Neuronal stem cell (in vitro differentiated cells): ENCODE results near the gene MACROD2.

Experiments used
- DNase-seq: peaks from one replicate; pipeline ENCODE4 v3.0.0-alpha.2; 2013; ENCODE audit warnings: low spot score
- H2AFZ ChIP-seq: one replicate; pipeline ENCODE4 v1.6.1; 2013; ENCODE audit warnings: mild to moderate bottlenecking, low read length, inconsistent platforms
- H2AK5ac ChIP-seq: 2 replicates; pipeline ENCODE4 v1.6.1; 2013; ENCODE audit warnings: low read depth, mild to moderate bottlenecking, inconsistent platforms, low read length, moderate library complexity, mixed read lengths
- H2BK120ac ChIP-seq: 2 replicates; pipeline ENCODE4 v1.6.1; 2013; ENCODE audit warnings: low read depth, mild to moderate bottlenecking, inconsistent platforms, low read length, moderate library complexity, mixed read lengths
- H2BK12ac ChIP-seq: one replicate; pipeline ENCODE4 v1.6.1; 2013; ENCODE audit warnings: low read length, inconsistent platforms
- H2BK15ac ChIP-seq: 2 replicates; pipeline ENCODE4 v1.6.1; 2013; ENCODE audit warnings: mild to moderate bottlenecking, low read length, inconsistent platforms, mixed read lengths
- H2BK5ac ChIP-seq: one replicate; pipeline ENCODE4 v1.6.1; 2013; ENCODE audit warnings: inconsistent platforms, mild to moderate bottlenecking, low read length, moderate library complexity
- H3K14ac ChIP-seq: one replicate; pipeline ENCODE4 v1.6.1; 2013; ENCODE audit warnings: low read length, inconsistent platforms
- H3K18ac ChIP-seq: 2 replicates; pipeline ENCODE4 v1.6.1; 2013; ENCODE audit warnings: low read length, inconsistent platforms
- H3K23ac ChIP-seq: 2 replicates; pipeline ENCODE4 v1.6.1; 2013; ENCODE audit warnings: low read depth, mild to moderate bottlenecking, mixed read lengths, low read length, inconsistent platforms; ENCODE audit not compliant: poor library complexity
- H3K27ac ChIP-seq: replicated peaks from 3 replicates; pipeline ENCODE4 v1.5.1; 2013; ENCODE audit warnings: low read length, inconsistent platforms
- H3K27me3 ChIP-seq, 3 experiments: 2 replicates each; pipeline ENCODE4 v1.6.1; 2013; ENCODE audit warnings: low read length in 3 of 3, mild to moderate bottlenecking in 2 of 3, inconsistent platforms in 1 of 3, low read depth in 1 of 3, mixed read lengths in 1 of 3, moderate library complexity in 1 of 3; ENCODE audit not compliant: control insufficient read depth in 3 of 3, insufficient read depth in 3 of 3
- H3K36me3 ChIP-seq, 2 donors: replicated peaks in 1 of 2; 2 replicates each; pipeline ENCODE4 v1.6.1; 2013; ENCODE audit warnings: low read length in 2 of 2; ENCODE audit not compliant: control insufficient read depth in 2 of 2, insufficient read depth in 2 of 2
- H3K4ac ChIP-seq: 2 replicates; pipeline ENCODE4 v1.6.1; 2013; ENCODE audit warnings: inconsistent platforms, mild to moderate bottlenecking, low read length, moderate library complexity
- H3K4me1 ChIP-seq, 2 donors: 1 replicate in 1 of 2; 2 replicates in 1 of 2; pipeline ENCODE4 v1.6.1; 2013; ENCODE audit warnings: low read length in 2 of 2, low read depth in 1 of 2; ENCODE audit not compliant: control insufficient read depth in 2 of 2, insufficient read depth in 1 of 2
- H3K4me2 ChIP-seq: one replicate; pipeline ENCODE4 v1.6.1; 2013; ENCODE audit warnings: mild to moderate bottlenecking, low read length, inconsistent platforms; ENCODE audit not compliant: insufficient read depth, poor library complexity, severe bottlenecking
- H3K4me3 ChIP-seq, 2 donors: 2 replicates each; pipeline ENCODE4 v1.5.1; 2013; ENCODE audit warnings: low read length in 2 of 2, mild to moderate bottlenecking in 2 of 2, inconsistent platforms in 1 of 2, moderate library complexity in 1 of 2
- H3K79me1 ChIP-seq: one replicate; pipeline ENCODE4 v1.6.1; 2013; ENCODE audit warnings: low read depth, mild to moderate bottlenecking, inconsistent platforms, low read length, moderate library complexity
- H3K9ac ChIP-seq: one replicate; pipeline ENCODE4 v1.6.1; 2013; ENCODE audit warnings: mild to moderate bottlenecking, low read depth, low read length, inconsistent platforms; ENCODE audit not compliant: poor library complexity
- H3K9me3 ChIP-seq, 2 donors: replicated peaks in 1 of 2; 2 replicates each; pipeline versions ENCODE3 to v1.6.1; 2013; ENCODE audit warnings: low read length in 2 of 2, mild to moderate bottlenecking in 2 of 2, inconsistent platforms in 1 of 2, low read depth in 1 of 2, mixed read lengths in 1 of 2, moderate library complexity in 1 of 2; ENCODE audit not compliant: control insufficient read depth in 2 of 2, insufficient read depth in 1 of 2
- H4K8ac ChIP-seq: one replicate; pipeline ENCODE4 v1.6.1; 2013; ENCODE audit warnings: low read depth, mild to moderate bottlenecking, inconsistent platforms, low read length, moderate library complexity
- H4K91ac ChIP-seq: one replicate; pipeline ENCODE4 v1.6.1; 2013; ENCODE audit warnings: low read length, low read depth, mild to moderate bottlenecking, inconsistent platforms; ENCODE audit not compliant: poor library complexity
- WGBS, 2 donors: extraction: QIAGEN DNeasy Blood & Tissue Kit; methylation state at CpG; one replicate each; pipeline ENCODE4 v1.1.7; 2013; ENCODE audit warnings: missing lambda C conversion rate in 2 of 2, mixed read lengths in 1 of 2; ENCODE audit not compliant: insufficient read length in 2 of 2, insufficient replicate concordance in 1 of 2; ENCODE audit errors: extremely low coverage in 2 of 2; 5-methylcytosine and 5-hydroxymethylcytosine counted together

MACROD2 gene

DNA sequence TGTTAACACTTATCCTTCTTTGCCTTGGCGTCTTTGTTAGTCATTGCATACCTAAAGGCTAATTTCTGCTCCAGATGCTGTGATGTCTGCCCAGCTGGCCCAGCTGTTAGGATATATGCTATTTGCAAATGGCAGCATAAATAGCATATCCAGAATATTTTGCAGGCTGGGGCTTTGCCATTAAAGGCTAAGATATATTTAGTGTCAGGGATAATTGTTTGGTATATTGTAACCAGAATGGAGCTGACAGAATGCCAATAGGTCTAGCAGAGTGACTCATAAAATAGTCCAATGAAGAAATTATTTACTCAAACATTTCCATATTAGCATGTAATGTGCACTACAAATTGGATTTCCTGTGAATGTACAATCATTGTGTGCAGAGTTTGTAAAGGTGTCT, 926.2 kb downstream of the MACROD2 start:
- Histone ChIP-seq H2BK120ac (no peak overlapping the region), H3K14ac (no peak overlapping the region), H3K27ac (no peak overlapping the region), H2BK15ac (no peak overlapping the region), H3K4ac (no peak overlapping the region), H2BK5ac (no peak overlapping the region), H3K18ac (no peak overlapping the region), H2AK5ac (no peak overlapping the region), H4K8ac (no peak overlapping the region), H3K4me2 (no peak overlapping the region), H3K9me3 (no peaks in the 10 kb centered on the region), H3K27me3 (no peaks in the 10 kb centered on the region), H3K4me3 (no peak overlapping the region), H3K36me3 (no peaks in the 10 kb centered on the region), H3K4me1 (peaks cover 7 to 9% of the 10 kb centered on the region in 2 donors), H2BK12ac (no peak overlapping the region), H2AFZ (no peak overlapping the region), H3K9ac (no peak overlapping the region), H3K23ac (no peak overlapping the region), H4K91ac (no peak overlapping the region), H3K79me1 (no peaks in the 10 kb centered on the region)
- no CpG with 5 or more reads among the region's 1 CpG for WGBS, 2 donors
- no peak for DNase-seq

GRCh38 chr20:14922503-14923267, 927.4 kb downstream of the MACROD2 start:
- peak overlapping the region; percentile 41 for H2AFZ ChIP-seq
- no peak overlapping the region for H3K4me3 ChIP-seq
- H2BK120ac ChIP-seq, result no peak overlapping the region
- H2AK5ac ChIP-seq, result no peak overlapping the region
- no peaks in the 10 kb centered on the region for H3K27me3 ChIP-seq
- no peak overlapping the region for H3K4me2 ChIP-seq
- H4K8ac ChIP-seq, result no peak overlapping the region
- no CpG with 5 or more reads among the region's 5 CpGs for WGBS, 2 donors
- H3K18ac ChIP-seq, result no peak overlapping the region
- no peak overlapping the region for H3K14ac ChIP-seq
- no peak overlapping the region for H3K23ac ChIP-seq
- no peak overlapping the region for H2BK12ac ChIP-seq
- DNase-seq, result no peak
- H3K4me1 ChIP-seq, result peaks cover 7 to 9% of the 10 kb centered on the region in 2 donors
- H3K4ac ChIP-seq, result no peak overlapping the region
- H3K27ac ChIP-seq, result no peak overlapping the region
- H3K36me3 ChIP-seq, result no peaks in the 10 kb centered on the region
- no peak overlapping the region for H4K91ac ChIP-seq
- H3K9ac ChIP-seq, result no peak overlapping the region
- H3K79me1 ChIP-seq, result no peaks in the 10 kb centered on the region
- H2BK5ac ChIP-seq, result no peak overlapping the region
- no peak overlapping the region for H2BK15ac ChIP-seq
- no peaks in the 10 kb centered on the region for H3K9me3 ChIP-seq

- no peak overlapping the region for H2AK5ac ChIP-seq
- H3K4me3 ChIP-seq, result no peak overlapping the region
- no peaks in the 10 kb centered on the region for H3K36me3 ChIP-seq
- no peaks in the 10 kb centered on the region for H3K9me3 ChIP-seq
- no peak overlapping the region for H3K23ac ChIP-seq
- no peak overlapping the region for H3K14ac ChIP-seq
- no peak overlapping the region for H2AFZ ChIP-seq
- H3K4me2 ChIP-seq, result no peak overlapping the region
- no peak overlapping the region for H2BK5ac ChIP-seq
- H3K9ac ChIP-seq, result no peak overlapping the region
- H3K18ac ChIP-seq, result no peak overlapping the region
- H4K91ac ChIP-seq, result no peak overlapping the region
- peaks cover 6 to 8% of the 10 kb centered on the region in 2 donors for H3K4me1 ChIP-seq
- no peak overlapping the region for H4K8ac ChIP-seq
- WGBS, 2 donors, result no CpG with 5 or more reads among the region's 1 CpG
- no peak overlapping the region for H2BK120ac ChIP-seq
- H3K27ac ChIP-seq, result no peak overlapping the region
- H2BK15ac ChIP-seq, result no peak overlapping the region
- H2BK12ac ChIP-seq, result no peak overlapping the region
- H3K27me3 ChIP-seq, result no peaks in the 10 kb centered on the region
- no peaks in the 10 kb centered on the region for H3K79me1 ChIP-seq
- no peak overlapping the region for H3K4ac ChIP-seq
- DNase-seq, result no peak
These were observed 929.1 kb downstream of the MACROD2 start for GRCh38 chr20:14924433-14924832.

GRCh38 chr20:14925300-14925699, 930.0 kb downstream of the MACROD2 start:
- Histone ChIP-seq H3K4me2 (no peak overlapping the region), H3K27ac (no peak overlapping the region), H2BK120ac (no peak overlapping the region), H3K79me1 (no peaks in the 10 kb centered on the region), H2BK5ac (no peak overlapping the region), H3K9me3 (no peaks in the 10 kb centered on the region), H3K9ac (no peak overlapping the region), H3K36me3 (no peaks in the 10 kb centered on the region), H4K91ac (no peak overlapping the region), H3K4me1 (peaks cover 3 to 6% of the 10 kb centered on the region in 2 donors), H2AFZ (no peak overlapping the region), H3K14ac (no peak overlapping the region), H3K18ac (no peak overlapping the region), H4K8ac (no peak overlapping the region), H2BK15ac (no peak overlapping the region), H3K4ac (no peak overlapping the region), H3K27me3 (no peaks in the 10 kb centered on the region), H3K4me3 (no peak overlapping the region), H2BK12ac (no peak overlapping the region), H2AK5ac (no peak overlapping the region), H3K23ac (no peak overlapping the region)
- no peak for DNase-seq
- no CpG with 5 or more reads among the region's 1 CpG for WGBS, 2 donors
